HG02884 (cell line): Measurements from ENCODE around the gene RFPL3.
"Not testable (repeated sequence)": the region's sequence is repeated elsewhere in the genome, so short reads cannot be mapped to it uniquely, and the experiment has no call there.

Experiments used
- ATAC-seq: cut with Tn5 transposase; IDR thresholded peaks from one replicate; pipeline ENCODE4 v1.9.1; 2021; ENCODE audit warnings: mild to moderate bottlenecking, moderate library complexity; ENCODE audit not compliant: unreplicated experiment

The RFPL3 gene

GRCh38 chr22:32352681-32353080 is 5.0 kb upstream of the RFPL3 start:
- ATAC-seq, result no peak

- ATAC-seq, result no peak
Observed at GRCh38 chr22:32353292-32353691, 4.4 kb upstream of the RFPL3 start.

- no peak for ATAC-seq
Observed at GRCh38 chr22:32353840-32354239, 3.8 kb upstream of the RFPL3 start.

- ATAC-seq, result no peak
Observed at GRCh38 chr22:32354360-32355351, 3.0 kb upstream of the RFPL3 start.

- no peak for ATAC-seq
Observed at GRCh38 chr22:32355760-32356159, 1.9 kb upstream of the RFPL3 start.

- ATAC-seq, result not testable (repeated sequence)
Observed at GRCh38 chr22:32360096-32360495, 2.4 kb downstream of the RFPL3 start.

GRCh38 chr22:32361257-32361656 is 3.6 kb downstream of the RFPL3 start:
- no peak for ATAC-seq

GRCh38 chr22:32364210-32364609 is 6.5 kb downstream of the RFPL3 start:
- no peak for ATAC-seq

- no peak for ATAC-seq
Observed at GRCh38 chr22:32375678-32376450, 18.2 kb downstream of the RFPL3 start.

GRCh38 chr22:32376681-32377080 is 19.0 kb downstream of the RFPL3 start:
- no peak for ATAC-seq

- ATAC-seq, result no peak
Observed at GRCh38 chr22:32378707-32379272, 21.1 kb downstream of the RFPL3 start.

GRCh38 chr22:32380991-32381390 is 23.3 kb downstream of the RFPL3 start:
- no peak for ATAC-seq

- no peak for ATAC-seq
Observed at GRCh38 chr22:32385681-32386080, 28.0 kb downstream of the RFPL3 start.

- no peak for ATAC-seq
Observed at GRCh38 chr22:32389685-32390084, 32.0 kb downstream of the RFPL3 start.

GRCh38 chr22:32395107-32395506 is 37.4 kb downstream of the RFPL3 start:
- no peak for ATAC-seq

- no peak for ATAC-seq
Observed at GRCh38 chr22:32396255-32396654, 38.6 kb downstream of the RFPL3 start.

GRCh38 chr22:32396746-32397145 is 39.1 kb downstream of the RFPL3 start:
- ATAC-seq, result no peak

- ATAC-seq, result no peak
Observed at GRCh38 chr22:32401486-32401885, 43.8 kb downstream of the RFPL3 start.

GRCh38 chr22:32404021-32404420 is 46.4 kb downstream of the RFPL3 start:
- ATAC-seq, result no peak

GRCh38 chr22:32407312-32407711 is 49.6 kb downstream of the RFPL3 start:
- no peak for ATAC-seq

- no peak for ATAC-seq
Observed at GRCh38 chr22:32407936-32408335, 50.3 kb downstream of the RFPL3 start.
